ENCODE data around the gene PHLDB1. TPM values are rescaled to one million over a fixed set of nuclear protein-coding genes. Genes with fewer than 3 reads are reported as not detected.
"Not testable (repeated sequence)": the region's sequence is repeated elsewhere in the genome, so short reads cannot be mapped to it uniquely, and the experiment has no call there.

PHLDB1 gene
- total RNA-seq, 2 donors from 2014 or later = 45.9 to 54.9 TPM

DNA sequence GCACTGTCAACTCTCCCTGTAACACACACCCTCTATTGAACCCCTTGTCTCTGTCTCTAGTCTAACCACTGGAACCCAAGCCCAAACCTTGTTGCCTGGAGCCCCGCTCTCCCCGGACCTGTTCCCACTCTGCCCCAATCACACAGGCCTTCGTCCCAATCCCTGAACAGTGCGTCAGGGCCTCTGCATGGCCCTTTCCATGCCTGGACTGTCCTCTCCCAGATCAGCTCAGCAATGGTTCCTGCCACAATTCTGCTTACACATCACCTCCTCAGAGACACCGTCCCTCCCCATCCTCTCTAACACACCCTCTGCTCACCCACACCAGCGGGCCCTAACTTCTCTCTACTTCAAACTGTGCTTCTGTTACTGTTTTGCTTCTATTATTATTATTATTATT is 70.6 kb downstream of the PHLDB1 start:
- Mint-ChIP-seq H3K4me3 (no peak overlapping the region), H3K4me1 (peaks cover 7% of the 10 kb centered on the region), H3K9me3 (peaks cover 27% of the 10 kb centered on the region), H3K36me3 (ENCODE audit: low read depth) (no peaks in the 10 kb centered on the region), H3K27ac (no peak overlapping the region), H3K27me3 (ENCODE audit: insufficient read depth) (peaks cover 18% of the 10 kb centered on the region)
- no peaks in the 10 kb centered on the region for H3K36me3 ChIP-seq (ENCODE audit: control insufficient read depth, insufficient read depth, low read length)
- no peak overlapping the region for H3K4me3 ChIP-seq (ENCODE audit: low read length)
- H3K4me1 ChIP-seq (ENCODE audit: control insufficient read depth, insufficient read depth, low read length) = peaks cover 5% of the 10 kb centered on the region
- H3K27me3 ChIP-seq (ENCODE audit: control insufficient read depth, insufficient read depth, low read length, poor library complexity, severe bottlenecking) = no peaks in the 10 kb centered on the region
- WGBS, 2 experiments (ENCODE audit: insufficient coverage in 1 of 2, insufficient read length in 1 of 2) = 92 to 94% methylated on average over 3 to 5 of the region's 6 CpGs
- DNase-seq = no peak
- H3K9me3 ChIP-seq (ENCODE audit: control insufficient read depth, low read length) = peaks cover 16% of the 10 kb centered on the region
- no peak overlapping the region for H3K9ac ChIP-seq (ENCODE audit: extremely low read depth, low read length, poor library complexity, severe bottlenecking)
- no peak overlapping the region for H3K27ac ChIP-seq (ENCODE audit: low read depth, low read length)
- TF ChIP-seq, protein P1, sequence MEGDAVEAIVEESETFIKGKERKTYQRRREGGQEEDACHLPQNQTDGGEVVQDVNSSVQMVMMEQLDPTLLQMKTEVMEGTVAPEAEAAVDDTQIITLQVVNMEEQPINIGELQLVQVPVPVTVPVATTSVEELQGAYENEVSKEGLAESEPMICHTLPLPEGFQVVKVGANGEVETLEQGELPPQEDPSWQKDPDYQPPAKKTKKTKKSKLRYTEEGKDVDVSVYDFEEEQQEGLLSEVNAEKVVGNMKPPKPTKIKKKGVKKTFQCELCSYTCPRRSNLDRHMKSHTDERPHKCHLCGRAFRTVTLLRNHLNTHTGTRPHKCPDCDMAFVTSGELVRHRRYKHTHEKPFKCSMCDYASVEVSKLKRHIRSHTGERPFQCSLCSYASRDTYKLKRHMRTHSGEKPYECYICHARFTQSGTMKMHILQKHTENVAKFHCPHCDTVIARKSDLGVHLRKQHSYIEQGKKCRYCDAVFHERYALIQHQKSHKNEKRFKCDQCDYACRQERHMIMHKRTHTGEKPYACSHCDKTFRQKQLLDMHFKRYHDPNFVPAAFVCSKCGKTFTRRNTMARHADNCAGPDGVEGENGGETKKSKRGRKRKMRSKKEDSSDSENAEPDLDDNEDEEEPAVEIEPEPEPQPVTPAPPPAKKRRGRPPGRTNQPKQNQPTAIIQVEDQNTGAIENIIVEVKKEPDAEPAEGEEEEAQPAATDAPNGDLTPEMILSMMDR (conservative IDR thresholded peaks at IDR 0.05) = no peak

DNA sequence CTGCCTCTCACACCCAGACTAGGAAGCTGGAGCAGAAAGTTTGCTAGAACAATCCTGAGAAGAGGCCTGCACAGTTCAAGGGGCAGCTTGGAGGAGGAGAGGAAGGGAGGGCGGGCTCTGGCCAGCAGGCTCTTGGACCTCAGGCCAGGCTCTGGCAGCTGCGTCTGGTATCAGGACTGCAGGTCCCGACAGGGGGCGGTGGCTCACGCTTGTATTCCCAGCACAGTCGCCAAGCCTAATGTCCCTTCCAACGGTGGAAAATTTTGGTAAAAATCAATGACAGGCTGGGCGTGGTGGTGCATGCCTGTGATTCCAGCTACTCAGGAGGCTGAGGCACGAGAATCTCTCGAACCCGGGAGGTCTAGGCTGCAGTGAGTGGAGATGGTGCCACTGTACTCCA is 71.5 kb downstream of the PHLDB1 start:
- peaks cover 27% of the 10 kb centered on the region for H3K9me3 Mint-ChIP-seq
- H3K36me3 Mint-ChIP-seq (ENCODE audit: low read depth); H3K4me3 Mint-ChIP-seq; H3K27ac Mint-ChIP-seq; H3K27me3 ChIP-seq (ENCODE audit: control insufficient read depth, insufficient read depth, low read length, poor library complexity, severe bottlenecking); H3K27ac ChIP-seq (ENCODE audit: low read depth, low read length); H3K36me3 ChIP-seq (ENCODE audit: control insufficient read depth, insufficient read depth, low read length); H3K4me1 ChIP-seq (ENCODE audit: control insufficient read depth, insufficient read depth, low read length); H3K4me1 Mint-ChIP-seq; H3K9ac ChIP-seq (ENCODE audit: extremely low read depth, low read length, poor library complexity, severe bottlenecking); H3K4me3 ChIP-seq (ENCODE audit: low read length): not testable (repeated sequence)
- 39 to 58% methylated on average over 11 of the region's 11 CpGs for WGBS, 2 experiments (ENCODE audit: insufficient coverage in 1 of 2, insufficient read length in 1 of 2)
- H3K9me3 ChIP-seq (ENCODE audit: control insufficient read depth, low read length) = peaks cover 16% of the 10 kb centered on the region
- peaks cover 14% of the 10 kb centered on the region for H3K27me3 Mint-ChIP-seq (ENCODE audit: insufficient read depth)
- TF ChIP-seq, protein P1 (conservative IDR thresholded peaks at IDR 0.05) = peak; percentile 61
- DNase-seq = peak; percentile 86

DNA sequence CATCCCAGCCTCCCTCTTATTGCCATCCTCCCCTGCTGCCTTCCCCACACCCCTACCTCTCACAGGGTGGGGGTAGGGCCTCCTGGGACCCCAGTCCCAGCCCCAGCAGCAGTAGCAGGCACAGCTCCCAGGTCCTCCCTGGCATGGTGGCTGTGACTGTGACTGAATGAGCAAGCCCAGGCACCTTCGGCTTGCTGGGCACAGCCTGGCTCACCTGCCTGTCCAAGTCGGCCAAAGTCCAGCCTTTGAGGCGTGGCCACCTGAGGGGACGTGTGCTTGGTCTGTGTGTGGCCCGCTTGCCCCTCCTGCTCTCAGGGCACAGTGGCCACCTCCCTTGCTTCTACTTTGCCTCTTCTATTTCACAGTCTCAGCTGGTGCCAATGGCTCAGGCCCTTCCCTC is 72.1 kb downstream of the PHLDB1 start, which contains the start of gene TREH:
TREH (minus strand) TSS at position 168 of the 400 bp plus-strand sequence; CDS start at position 145, 23 bp downstream.
- Histone ChIP-seq H3K9ac (ENCODE audit: extremely low read depth, low read length, poor library complexity, severe bottlenecking) (no peak within 1 kb of the TSS), H3K27me3 (ENCODE audit: control insufficient read depth, insufficient read depth, low read length, poor library complexity, severe bottlenecking) (no peaks in the 10 kb centered on the region), H3K36me3 (ENCODE audit: control insufficient read depth, insufficient read depth, low read length) (no peaks in the 10 kb centered on the region), H3K4me3 (ENCODE audit: low read length) (no peak within 1 kb of the TSS), H3K4me1 (ENCODE audit: control insufficient read depth, insufficient read depth, low read length) (peaks cover 5% of the 10 kb centered on the region), H3K27ac (ENCODE audit: low read depth, low read length) (no peak within 1 kb of the TSS), H3K9me3 (ENCODE audit: control insufficient read depth, low read length) (peaks cover 16% of the 10 kb centered on the region)
- peaks cover 12% of the 10 kb centered on the region for H3K27me3 Mint-ChIP-seq (ENCODE audit: insufficient read depth)
- peaks cover 7% of the 10 kb centered on the region for H3K4me1 Mint-ChIP-seq
- no peaks in the 10 kb centered on the region for H3K36me3 Mint-ChIP-seq (ENCODE audit: low read depth)
- peaks cover 27% of the 10 kb centered on the region for H3K9me3 Mint-ChIP-seq
- no peak within 1 kb of the TSS for H3K27ac Mint-ChIP-seq
- DNase-seq = no peak
- WGBS, 2 experiments (ENCODE audit: insufficient coverage in 1 of 2, insufficient read length in 1 of 2) = 84 to 100% methylated on average over 2 to 5 of the region's 5 CpGs
- H3K4me3 Mint-ChIP-seq = no peak within 1 kb of the TSS
- TF ChIP-seq, protein P1 (conservative IDR thresholded peaks at IDR 0.05) = no peak
